Kasumi-1 (cell line): ENCODE measurements around the gene SMARCA2.

Experiments
- DNase-seq, 2 experiments: peaks; one replicate each; lab custom pipeline; 2025; lab: John Stamatoyannopoulos, UW

Gene SMARCA2

DNA sequence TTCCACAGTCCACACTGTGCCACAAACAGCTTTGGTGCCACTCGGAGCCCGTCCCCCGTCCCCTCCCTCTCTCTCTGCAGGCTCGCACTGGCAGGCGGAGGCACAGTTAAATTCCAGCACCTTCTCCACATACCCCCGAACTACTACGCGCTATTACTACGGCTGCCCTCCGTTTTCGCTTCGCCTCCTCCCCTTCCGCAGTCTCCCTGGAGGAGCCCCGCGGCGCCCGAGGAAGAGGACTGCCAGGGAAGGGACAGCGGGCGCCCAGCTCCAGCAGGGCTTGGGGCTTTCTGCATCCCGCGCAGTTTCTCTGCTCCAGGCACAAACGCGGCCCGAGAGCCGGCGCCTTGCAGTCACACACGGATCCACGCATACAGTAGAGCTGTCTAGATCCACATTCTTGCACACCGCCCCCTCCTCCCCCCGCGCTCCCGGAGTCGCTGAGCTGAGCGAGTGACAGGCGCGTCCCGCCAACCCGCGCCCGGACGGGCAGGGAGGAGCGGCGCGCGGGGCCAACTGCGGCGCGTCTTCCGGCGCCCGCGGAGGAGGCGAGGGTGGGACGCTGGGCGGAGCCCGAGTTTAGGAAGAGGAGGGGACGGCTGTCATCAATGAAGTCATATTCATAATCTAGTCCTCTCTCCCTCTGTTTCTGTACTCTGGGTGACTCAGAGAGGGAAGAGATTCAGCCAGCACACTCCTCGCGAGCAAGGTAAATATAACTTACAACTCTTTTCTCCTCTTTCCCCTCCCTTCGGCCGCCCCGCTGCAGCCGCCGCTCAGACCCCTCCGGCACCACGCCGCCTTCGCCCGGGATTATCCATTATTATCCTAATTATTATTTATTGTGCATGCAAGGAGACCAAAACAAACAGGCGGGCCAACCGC lies at the start of gene SMARCA2:
SMARCA2 (plus strand) TSS at position 652 of the 885 bp plus-strand sequence. CDS start 13,676 bp downstream, outside the sequence.
- peak; percentile 80 to 89 for DNase-seq

DNA sequence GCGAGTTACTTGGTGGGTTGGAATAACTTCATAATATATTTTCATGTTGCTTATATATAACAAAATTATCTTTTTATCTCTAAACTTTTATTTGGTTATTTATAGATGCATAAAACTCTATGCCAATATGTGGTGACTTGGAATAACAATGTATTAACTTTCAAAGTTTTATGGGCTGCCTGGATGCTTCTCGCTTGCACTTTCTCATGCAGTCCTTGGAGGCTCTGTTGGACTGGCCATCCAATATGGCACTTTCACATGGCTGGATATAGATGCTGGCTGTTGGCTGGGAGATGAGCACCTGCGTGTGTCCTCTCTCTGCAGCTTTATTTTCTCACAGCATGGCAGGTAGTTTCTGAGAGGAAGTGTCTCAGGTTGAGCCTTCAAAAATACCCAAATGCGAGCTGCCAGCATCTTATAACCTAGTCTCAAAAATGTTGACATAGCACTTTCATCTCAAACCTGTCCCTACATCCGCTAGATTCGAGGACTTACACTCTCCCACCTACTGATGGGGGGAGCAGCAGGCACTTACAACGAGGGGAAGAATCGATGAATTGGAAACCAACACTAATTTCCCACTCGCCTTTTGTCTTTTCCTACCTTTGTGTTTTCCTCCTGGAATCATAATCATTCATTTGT lies 48.3 kb upstream of the SMARCA2 start:
- no peak for DNase-seq

DNA sequence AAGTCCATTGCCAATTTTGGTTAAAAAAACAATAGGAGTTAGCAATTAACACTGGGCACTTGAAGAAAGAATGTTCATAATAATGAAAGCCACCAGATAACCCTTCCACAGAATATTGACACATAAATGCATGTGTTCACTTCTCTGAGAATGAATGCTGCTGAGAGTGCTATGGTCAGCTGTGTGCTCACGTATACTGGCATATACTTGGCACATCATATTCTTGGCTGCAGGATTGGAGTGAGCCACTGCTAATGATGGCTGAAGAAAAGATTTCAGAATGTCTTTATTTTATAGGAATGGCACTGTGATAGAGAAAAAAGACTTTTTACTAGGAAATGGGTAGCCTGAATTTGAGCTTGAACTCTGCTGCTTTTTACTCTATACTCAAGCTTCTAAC lies 46.0 kb upstream of the SMARCA2 start:
- DNase-seq: no peak

DNA sequence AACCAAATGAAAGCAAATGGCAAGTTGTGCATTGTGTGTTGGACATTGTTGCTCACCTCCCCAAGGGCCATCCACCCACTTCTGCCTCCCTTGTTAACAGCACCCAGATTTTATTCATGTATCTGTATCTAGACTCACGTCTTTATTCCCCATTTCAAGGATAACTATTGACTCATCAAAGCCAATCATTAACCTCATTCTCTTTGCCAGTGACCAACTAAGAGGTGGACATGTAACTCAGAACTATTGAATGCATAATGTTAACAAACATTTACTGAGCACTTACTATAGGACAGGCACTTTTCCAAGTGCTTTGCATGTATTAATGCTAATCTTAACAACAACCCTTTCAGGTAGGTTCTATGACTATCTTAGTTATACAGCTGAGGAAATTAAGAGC lies 45.2 kb upstream of the SMARCA2 start:
- DNase-seq: no peak

DNA sequence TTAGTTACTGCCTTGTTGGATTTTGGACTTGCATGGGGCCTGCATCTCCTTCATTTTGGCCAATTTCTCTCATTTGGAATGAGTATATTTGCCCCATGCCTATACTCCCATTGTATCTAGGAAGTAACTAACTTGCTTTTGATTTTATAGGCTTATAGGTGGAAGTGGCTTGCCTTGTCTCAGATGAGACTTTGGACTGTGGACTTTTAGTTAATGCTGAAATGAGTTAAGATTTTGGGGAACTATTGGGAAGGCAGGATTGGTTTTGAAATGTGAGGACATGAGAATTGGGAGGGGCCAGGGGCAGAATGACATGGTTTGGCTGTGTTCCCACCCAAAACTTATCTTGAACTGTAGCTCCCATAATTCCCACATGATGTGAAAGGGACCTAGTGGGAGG lies 42.5 kb upstream of the SMARCA2 start:
- no peak for DNase-seq

DNA sequence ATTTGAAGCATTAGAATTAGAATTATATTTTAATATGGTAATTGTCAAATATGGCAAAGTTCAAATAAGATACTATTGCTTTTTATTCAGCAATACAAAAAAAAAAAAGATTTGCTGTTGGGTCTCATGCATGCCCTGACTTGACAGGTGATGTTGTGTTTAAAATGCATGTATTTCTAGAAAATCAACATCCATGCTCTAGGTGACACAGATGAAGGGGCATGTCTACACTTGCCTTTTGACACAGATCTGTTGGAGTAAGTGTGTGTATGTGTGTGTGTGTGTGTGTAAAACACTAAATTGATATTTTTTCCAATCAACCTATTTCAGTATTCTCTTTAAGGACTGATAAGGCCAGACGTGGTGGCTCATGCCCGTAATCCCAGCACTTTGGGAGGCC lies 38.1 kb upstream of the SMARCA2 start:
- DNase-seq: no peak

DNA sequence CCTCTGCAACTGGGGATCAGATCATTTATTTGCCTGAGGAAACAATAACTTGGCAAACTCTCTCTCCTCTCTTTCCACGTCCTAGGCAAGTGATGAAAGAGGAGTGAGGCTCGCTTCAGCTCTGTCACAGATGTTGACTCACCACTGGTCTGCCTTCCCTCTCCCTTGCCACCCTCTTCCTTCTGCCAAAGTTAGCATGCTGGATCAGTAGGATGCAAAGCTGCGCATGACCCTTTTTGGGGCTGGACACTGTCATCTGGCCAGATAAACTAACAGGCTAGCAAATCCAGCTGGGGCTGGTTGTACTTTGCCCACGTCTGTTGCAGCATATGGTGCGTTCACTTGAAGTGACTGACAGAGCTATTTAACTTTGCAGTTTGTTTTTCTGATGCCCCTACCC lies 36.2 kb upstream of the SMARCA2 start:
- no peak for DNase-seq

DNA sequence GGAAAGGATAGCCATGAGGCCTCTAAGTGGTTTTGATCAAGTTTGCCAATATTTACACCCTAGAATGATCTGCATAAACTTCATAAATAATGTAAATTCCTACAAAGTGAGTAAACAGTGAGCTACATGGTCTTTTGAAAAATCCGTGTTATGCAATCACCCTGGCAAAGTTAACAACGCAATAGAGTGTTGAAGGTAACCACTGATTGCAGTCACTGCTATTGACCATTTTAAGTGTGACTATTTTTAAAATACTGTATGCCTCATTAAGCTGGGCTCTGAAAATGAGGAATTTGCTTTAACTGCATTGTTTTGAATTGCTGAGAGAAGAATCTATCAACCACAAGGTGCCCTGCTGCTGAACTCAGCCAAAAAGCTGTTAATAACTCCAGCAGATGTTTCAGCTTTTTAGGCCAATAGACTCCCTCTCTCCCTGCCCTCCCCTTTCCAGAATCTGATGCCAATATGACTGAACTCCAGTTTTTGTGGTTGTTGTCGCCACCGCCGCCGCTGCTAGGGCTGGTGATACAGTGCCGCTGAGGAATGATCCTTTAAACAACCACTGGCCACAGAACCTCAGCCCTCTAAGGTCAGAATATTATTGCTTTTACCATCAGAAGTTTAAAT lies 35.3 kb upstream of the SMARCA2 start:
- no peak for DNase-seq

DNA sequence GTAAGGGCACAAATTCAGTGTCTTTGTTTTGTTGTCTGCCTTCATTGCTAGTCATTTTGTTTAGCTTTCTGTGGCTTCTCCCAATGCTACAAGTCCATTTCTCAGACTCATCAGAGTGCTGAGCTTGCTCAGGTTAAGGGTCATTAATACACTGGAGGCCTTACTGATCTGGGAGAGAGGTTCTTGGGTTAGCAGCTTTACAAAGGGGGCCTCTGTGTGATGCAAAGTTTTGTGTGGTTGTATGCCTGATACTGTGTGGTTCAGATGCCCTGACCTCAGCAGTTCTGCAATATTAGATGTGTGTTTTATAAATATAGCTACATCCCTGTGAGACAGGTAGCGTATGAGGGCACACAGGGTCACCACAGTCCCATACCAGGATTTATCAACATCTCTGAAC lies 34.8 kb upstream of the SMARCA2 start:
- no peak for DNase-seq

DNA sequence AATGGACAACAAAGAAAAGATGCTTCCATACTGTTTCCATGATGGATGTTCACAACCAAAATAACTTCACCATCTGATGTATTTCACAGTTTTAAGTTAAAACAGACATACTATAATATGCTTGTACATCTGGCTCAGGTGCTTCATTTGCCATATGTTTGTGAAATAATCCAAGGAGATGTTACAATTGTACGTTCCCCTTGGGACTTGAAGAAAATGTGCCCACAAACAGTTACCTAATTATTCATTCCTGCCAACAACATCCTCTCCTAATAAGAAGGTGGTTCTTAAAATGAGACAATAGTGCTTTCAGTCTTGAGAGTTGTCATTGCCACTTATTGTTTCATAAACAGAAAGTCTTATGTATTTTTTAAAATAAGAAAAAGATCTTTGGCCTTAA lies 33.1 kb upstream of the SMARCA2 start:
- DNase-seq: no peak

DNA sequence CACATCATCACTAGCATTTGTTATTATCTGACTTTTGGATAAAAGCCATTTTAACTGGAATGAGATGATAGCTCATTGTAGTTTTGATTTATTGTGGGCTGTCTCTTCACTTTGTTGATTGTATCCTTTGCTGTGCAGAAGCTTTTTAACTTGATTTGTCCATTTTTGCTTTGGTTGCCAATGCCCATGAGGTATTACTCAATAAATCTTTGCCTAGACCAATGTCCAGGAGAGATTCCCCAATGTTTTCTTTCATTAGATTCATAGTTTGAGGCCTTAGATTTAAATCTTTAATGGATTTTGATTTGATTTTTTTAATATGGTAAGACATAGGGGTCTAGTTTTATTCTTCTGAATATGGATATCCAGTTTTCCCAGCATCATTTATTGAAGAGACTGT lies 28.8 kb upstream of the SMARCA2 start:
- DNase-seq: no peak

DNA sequence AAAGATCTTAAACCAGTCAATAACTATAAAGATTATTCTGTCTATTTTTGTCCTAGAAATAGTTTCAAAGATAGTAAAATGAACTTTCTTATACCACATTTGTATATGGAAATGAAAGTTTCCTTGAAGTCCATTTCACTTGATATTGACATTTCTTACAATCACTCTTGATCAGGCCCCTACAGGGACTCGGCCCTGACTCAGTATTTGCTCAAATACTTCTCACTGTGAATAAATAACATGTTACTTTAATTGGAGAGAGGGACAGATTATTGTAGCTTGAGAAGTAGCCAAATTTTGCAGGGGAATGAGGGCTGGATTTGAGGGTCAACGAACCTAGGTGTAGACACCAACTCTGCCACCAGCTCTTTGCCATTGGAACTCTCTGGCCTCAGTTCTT lies 25.6 kb upstream of the SMARCA2 start:
- DNase-seq: no peak

DNA sequence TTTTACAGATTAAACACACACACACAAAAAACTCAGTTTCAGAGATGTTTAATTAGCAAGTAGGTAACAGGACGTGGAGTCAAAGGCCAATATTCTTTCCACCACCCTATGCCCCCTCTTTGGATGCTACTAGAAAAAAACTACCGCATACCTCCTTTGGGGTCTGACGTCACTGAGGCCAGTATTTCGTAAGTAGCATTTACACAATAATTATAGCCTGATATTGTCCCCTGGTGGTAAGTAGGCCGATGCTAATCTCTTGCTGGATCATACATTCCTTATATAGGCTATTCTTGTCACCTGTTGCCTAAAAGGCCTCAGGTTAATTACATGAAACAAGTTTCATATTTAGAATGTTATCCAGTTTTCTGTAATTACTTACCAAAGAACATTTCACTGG lies 21.0 kb upstream of the SMARCA2 start:
- no peak for DNase-seq

DNA sequence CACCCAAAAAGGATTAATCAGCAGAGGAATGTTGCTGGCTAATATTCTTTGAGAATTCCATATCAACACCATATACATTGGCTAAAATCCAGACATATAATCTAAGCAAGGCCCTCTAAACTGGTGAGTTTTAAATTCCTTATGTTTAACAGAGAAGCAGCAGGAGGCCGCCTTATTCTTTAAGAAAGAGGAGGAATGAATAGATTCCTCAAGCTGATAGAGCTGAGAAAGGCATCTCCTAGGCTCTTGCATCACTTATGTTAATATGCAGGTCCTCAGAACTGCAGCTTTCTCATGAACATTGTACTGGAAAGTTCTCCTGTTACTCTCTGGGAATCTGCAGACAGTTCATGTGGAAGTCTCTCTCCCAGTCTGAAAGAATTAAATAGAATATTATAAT lies 20.1 kb upstream of the SMARCA2 start:
- no peak for DNase-seq

DNA sequence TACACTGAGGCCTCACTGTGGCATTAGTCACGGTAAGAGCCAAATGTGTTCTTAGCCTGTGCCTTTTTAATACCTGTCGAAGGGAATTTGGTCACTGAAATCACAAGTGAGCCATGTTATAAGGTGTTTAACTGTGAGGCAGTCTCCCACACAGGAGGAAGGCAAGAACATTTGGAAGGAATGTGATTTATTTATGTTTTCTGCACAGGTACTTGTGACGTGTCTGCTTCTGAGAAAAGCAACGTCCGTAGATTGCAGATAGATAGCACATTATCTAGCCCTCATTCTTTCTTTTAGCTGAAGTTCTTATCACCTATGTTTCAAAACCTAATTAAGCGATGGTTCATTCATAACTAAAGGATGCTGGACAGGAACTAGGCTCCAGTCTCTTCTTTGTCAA lies 19.0 kb upstream of the SMARCA2 start:
- DNase-seq: no peak

DNA sequence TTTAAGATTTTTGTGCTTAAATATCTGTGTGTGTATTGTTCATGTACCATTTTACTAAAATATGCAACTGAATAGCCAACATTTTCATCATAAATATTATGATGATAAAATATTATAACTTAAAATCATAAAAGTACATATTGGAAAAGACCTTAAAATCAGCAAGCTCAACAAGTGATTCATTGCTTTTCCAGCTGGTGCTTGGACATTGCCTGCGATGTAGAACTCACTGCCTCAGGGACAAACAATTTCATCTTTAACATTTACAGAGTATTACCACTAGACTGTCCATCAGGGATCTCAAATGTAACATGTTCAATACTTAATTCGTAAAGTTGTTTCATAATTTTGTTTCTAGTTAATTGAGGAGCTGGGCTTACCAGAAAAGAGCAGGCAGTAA lies 17.5 kb upstream of the SMARCA2 start:
- no peak for DNase-seq

DNA sequence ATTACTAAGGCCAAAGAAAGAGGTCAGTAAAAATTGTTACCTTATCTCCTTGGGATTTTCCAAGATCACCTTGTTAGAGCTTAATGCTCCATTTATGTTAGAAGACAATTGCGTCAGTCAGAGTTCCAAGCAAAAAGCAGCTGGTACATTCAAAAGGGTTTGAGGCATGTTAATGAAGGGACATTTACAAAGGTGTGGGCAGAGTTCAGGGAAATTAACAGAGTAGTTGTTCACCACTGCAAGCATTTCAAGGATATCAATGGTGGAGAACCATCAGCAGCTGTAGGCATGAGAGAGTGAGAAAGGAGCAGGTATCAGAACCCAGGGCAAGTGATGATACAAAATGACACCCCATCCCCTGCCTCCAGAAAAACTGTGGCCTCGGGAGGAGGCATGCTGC lies 17.0 kb upstream of the SMARCA2 start:
- no peak for DNase-seq

DNA sequence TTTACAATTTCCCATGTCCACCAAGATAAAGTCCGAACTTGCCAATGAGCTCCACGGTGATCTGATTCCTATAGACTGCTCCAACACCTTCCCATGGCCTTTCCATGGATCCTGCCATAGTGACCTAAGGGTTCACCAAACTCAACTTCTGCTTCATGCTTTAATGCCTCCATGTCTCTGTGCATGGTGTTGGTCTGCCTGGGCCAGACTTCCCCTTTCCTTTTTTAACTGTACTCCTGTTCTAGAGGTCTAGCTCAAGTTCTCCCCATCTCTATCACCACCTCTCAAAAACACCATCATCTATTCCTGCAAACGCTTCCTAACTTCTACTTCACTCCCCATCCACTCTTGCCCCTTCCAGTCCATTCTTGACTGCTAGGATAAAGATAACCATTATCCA lies 14.8 kb upstream of the SMARCA2 start:
- DNase-seq: no peak

DNA sequence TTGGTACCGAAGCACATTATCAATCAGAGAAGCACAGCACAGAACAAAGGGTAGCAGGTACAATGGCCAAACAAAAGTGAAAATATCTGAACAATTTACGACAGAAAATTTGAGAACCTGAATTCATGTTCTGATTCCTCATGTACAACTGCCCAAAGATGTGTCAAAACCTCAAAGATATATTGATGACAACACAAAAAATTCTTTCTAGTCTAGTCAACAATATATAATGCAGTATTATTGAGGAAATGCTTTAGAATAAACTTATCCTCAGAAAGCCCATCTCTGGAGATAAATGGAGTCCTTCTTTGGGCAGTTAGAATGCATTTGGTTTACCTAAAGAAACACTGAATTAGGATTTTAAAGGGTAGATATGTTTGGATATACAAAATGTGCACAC lies 6.8 kb upstream of the SMARCA2 start:
- no peak for DNase-seq

DNA sequence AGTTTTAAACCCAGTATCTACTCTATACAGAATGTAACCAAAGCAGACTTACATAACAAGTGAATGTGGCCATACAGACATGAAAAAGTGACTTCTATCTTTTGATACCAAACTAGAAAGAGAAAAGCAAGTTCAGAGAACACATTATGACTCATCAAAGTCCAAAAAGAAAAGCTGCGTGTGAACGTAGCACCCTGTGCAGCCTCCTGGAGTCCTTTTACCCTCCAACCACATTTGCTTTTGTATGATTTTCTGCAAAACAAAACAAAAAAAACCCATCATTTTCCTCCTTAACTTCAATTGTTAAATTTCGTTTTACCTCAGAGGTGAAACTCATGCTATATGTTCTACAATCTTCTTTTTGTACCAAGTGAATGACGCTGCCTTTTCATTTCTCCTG lies 2.8 kb upstream of the SMARCA2 start:
- DNase-seq: no peak

DNA sequence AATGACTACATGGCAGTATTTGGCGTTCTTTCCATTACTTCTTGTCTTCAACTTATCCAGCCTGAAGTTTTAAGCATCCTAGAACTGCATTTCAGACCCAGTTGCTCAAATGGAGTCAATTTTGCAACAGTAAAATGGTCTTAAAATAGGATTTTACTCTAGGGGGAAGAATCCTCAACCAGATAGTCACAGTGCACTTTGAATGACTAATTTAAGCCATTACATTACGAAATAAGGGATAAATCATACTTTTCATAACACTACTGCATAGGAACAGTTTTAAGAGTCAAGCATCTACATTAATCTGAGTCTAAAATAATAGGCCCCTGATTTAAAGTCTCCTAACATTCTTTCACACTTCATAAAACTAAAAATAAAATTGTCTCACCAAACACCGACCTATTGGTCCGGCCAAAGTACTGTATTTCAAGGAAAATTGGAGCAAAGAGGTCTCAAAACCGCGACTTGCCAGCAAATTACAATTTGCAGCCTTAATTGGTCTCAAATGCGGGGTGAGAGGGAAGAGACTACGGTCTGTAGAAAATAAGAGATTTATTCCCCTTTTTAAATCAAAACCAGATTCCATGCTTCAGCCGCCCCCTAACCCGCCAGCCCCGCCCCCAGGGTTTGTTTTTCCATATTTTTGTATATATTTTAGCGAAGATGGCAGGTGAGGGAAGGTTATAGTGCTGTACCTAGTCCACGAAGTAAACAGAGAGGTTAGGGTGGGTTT lies 1.2 kb upstream of the SMARCA2 start:
- DNase-seq: no peak

DNA sequence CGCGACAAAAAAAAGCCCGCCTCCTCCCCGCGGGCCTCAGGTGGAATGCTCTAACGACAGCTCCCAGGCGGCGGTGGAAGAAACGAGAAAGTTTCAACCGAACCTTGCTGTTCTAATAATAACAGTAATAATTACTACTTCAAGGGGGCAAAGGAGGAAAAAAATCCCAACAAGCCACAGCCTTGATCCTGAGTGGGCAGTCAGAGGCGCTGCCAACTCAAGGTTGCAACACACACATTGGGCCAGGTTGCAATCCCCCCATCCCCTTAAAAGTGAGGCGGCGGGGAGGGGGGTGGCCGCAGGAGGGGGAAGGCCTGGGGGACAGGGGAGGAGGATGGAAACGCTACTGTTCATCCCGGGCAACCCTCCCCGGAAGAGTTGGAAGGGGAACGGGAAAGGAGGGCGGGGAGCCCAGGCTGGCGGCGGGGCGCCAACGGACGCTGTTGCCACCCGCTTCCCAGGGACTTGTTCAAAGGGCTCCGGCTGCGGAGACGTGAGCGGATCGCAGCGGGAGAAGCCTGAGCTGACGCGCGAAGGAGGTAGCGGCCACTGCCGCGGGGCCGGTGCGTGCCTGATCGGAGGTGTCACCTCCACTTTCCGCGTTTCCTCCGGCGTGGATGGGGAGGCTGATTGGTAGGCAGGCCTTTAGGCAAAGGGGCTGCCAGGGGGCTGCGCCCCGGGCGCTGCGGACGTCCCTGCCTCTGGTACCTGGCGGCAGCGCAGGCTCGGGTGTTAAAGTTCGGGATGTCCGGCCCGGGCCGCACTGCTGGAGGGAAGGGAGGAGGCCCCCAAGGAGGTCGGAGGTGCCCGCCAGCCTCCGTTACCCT lies 647 bp downstream of the SMARCA2 start:
- peak; percentile 2 to 8 for DNase-seq
